ENCODE results near the gene TLR8.
"Not testable (repeated sequence)": the region's sequence is repeated elsewhere in the genome, so short reads cannot be mapped to it uniquely, and the experiment has no call there.

Gene TLR8

GRCh38 chrX:12947545-12948235 is 41.3 kb downstream of the TLR8 start:
- peak; percentile 50 for DNase-seq

- no peak for DNase-seq
Observed at GRCh38 chrX:12948495-12948894, 42.1 kb downstream of the TLR8 start.

GRCh38 chrX:12949205-12949926 is 42.9 kb downstream of the TLR8 start:
- DNase-seq = no peak

- peak; percentile 25 for DNase-seq
Observed at GRCh38 chrX:12949927-12950656, 43.7 kb downstream of the TLR8 start.

GRCh38 chrX:12950851-12951594 is 44.6 kb downstream of the TLR8 start:
- DNase-seq = no peak

GRCh38 chrX:12951595-12951975 is 45.2 kb downstream of the TLR8 start:
- no peak for DNase-seq

GRCh38 chrX:12953420-12953819 is 47.0 kb downstream of the TLR8 start:
- DNase-seq = no peak

GRCh38 chrX:12954376-12954775 is 48.0 kb downstream of the TLR8 start:
- DNase-seq = no peak

- DNase-seq = no peak
Observed at GRCh38 chrX:12954981-12955380, 48.6 kb downstream of the TLR8 start.

- peak; percentile 31 for DNase-seq
Observed at GRCh38 chrX:12955882-12956703, 49.7 kb downstream of the TLR8 start.

- DNase-seq = no peak
Observed at GRCh38 chrX:12956704-12957534, 50.5 kb downstream of the TLR8 start.

- no peak for DNase-seq
Observed at GRCh38 chrX:12958059-12958458, 51.6 kb downstream of the TLR8 start.

- DNase-seq = no peak
Observed at GRCh38 chrX:12958461-12958860, 52.0 kb downstream of the TLR8 start.

GRCh38 chrX:12961196-12961718 is 54.8 kb downstream of the TLR8 start:
- no peak for DNase-seq

- no peak for DNase-seq
Observed at GRCh38 chrX:12962041-12962504, 55.7 kb downstream of the TLR8 start.

GRCh38 chrX:12963210-12963850 is 56.9 kb downstream of the TLR8 start:
- DNase-seq = not testable (repeated sequence)

- no peak for DNase-seq
Observed at GRCh38 chrX:12965131-12965940, 58.9 kb downstream of the TLR8 start.

GRCh38 chrX:12966151-12966550 is 59.7 kb downstream of the TLR8 start:
- DNase-seq = no peak

GRCh38 chrX:12967711-12968465 is 61.5 kb downstream of the TLR8 start:
- DNase-seq = no peak

Data from DMS153 (cell line).